ENCODE results near the gene PKNOX1.
"Not testable (repeated sequence)": the region's sequence is repeated elsewhere in the genome, so short reads cannot be mapped to it uniquely, and the experiment has no call there.

Gene PKNOX1

DNA sequence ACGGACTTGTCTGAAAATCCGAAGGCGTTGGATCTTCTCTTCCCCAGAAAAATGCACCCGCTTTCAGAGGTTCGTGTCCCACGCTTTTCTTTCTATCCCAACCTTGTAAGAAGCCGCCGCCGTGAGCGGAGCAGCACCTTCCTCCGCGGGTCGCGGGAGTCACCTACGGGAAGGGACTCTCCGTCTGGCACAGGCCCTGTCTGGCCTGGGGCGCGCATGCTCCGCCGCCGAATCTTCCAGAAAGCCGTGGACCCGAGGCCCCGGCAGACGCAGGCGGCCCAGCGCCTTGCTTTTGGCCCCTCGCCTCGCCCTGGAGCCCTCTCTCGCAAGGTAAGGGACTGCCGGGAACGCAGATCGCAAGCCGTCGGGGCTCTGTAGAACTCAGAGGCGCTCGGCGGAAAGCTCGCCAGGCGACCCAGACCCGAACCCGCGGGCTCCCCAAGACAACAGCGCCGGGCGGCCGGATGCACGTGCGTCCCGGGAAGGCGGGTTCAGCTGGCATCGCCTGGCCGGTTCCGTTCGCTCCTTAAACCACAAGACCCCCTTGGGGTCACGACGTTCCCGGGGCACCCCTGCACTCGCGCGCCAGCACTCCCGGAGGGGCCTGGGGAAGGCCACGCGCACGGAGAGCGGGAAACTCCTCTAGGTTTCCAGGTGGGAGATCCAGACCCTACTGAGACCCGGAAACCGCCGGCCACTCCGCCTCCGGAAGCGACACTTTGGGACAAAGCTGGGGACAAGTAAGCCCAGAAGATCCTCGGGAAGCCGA, 100.2 kb downstream of the PKNOX1 start:
- not testable (repeated sequence) for H3K4me3 ChIP-seq (ENCODE audit: low read depth, low read length); DNase-seq (ENCODE audit: low read depth)

DNA sequence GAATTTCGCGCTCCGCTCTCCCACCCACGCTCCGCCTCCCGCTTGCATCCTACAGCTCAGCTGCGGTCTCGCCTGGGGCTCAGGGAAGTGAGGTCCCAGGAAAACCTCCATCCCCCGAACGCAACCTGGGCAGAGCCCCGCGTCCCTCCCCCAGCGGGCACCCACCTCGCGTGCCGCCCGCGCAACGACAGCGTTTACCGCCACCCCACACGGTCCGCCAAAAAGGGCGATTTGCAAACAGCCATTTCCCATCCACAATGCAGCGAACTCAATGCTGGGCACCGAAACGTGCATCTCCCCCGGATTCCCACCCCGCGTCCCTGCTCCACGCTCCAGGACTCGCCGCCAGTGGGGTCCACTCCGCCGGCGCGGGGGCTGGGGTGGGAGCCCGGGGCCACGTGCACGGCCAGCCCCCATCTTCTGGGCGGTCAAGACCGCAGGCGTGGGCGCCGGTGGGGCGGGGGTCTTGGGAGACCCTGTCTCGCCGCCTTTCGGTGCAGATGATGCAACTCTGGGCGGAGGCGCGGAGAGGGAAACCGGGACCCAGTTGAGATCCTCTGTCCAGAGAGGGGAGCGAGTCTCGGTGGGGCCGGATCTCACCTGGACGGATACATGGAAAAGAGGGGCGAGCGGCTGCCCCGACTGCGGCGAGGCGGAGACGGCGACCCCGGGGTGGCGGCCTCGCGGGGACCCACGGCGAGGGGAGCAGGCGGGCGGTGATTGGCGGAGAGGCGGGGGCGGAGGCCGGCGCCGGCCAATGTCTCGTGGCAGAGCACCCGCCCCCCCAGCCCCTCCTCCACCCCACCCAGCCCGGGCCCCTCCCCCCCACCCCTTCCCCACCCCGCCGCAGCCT, 101.0 kb downstream of the PKNOX1 start, which contains the start of gene CBS:
TSS of gene CBS (minus strand) at position 666 of the 853 bp plus-strand sequence. CDS start 3,642 bp downstream, outside the sequence.
- H3K4me3 ChIP-seq (ENCODE audit: low read depth, low read length) = not testable (repeated sequence)

DNA sequence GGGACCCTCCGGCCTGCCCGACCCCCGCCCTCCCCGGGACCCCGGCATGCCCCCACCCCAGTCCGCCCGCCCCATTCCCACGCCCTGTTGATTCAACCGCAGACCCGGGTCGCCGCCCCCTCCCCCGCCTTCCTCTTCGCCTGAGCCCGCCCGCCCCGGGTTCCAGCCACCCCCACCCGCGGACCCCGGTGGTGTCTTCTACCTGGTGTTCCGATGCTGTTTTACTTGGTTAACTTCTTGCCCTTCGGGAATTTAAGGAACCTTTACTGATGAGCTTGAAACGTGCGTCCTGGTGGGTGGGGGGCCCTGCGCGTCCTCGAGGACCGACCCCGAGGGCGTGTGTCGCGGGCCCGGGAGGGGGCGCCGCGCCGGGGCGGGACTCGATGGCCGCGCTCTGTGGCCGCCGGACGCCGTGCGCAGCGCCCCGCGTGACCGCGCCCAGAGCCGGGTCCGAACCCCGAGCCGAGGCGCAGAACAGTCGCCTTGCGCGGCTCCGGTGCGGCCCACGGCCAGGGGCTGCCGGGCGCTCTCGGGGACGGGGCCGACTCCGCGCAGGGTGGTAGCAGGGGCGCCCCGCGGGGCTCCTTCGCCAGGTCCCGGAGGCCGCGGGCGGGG, 101.8 kb downstream of the PKNOX1 start:
- not testable (repeated sequence) for DNase-seq (ENCODE audit: low read depth)

More for the DNA sequence above, 101.0 kb downstream of the PKNOX1 start, which contains the start of gene CBS:
- DNase-seq (ENCODE audit: low read depth) = not testable (repeated sequence)

GRCh38 chr21:43076643-43077042, 102.3 kb downstream of the PKNOX1 start:
- not testable (repeated sequence) for H3K4me3 ChIP-seq (ENCODE audit: low read depth, low read length); DNase-seq (ENCODE audit: low read depth)

More for the DNA sequence above, 101.8 kb downstream of the PKNOX1 start:
- H3K4me3 ChIP-seq (ENCODE audit: low read depth, low read length) = not testable (repeated sequence)

- not testable (repeated sequence) for H3K4me3 ChIP-seq (ENCODE audit: low read depth, low read length); DNase-seq (ENCODE audit: low read depth)
Observed at GRCh38 chr21:43082587-43083300, 108.4 kb downstream of the PKNOX1 start.

Data from LNCaP clone FGC (cell line).